Adrenal gland (tissue), 12 donors: ENCODE measurements around the gene TTC33. TPM values are rescaled to one million over a fixed set of nuclear protein-coding genes. Genes with fewer than 3 reads are reported as not detected.
"Not testable (repeated sequence)": the region's sequence is repeated elsewhere in the genome, so short reads cannot be mapped to it uniquely, and the experiment has no call there.

Source experiments
- DNase-seq, 7 donors: peaks; one replicate each; pipeline ENCODE4 v3.0.0-alpha.2; 2019 to 2020
- H3K27ac ChIP-seq, 5 donors: fragments of 200-600 bp; sonication (generic) in 4 of 5; 1 replicate in 3 of 5; 2 replicates in 2 of 5; pipeline versions ENCODE4 v1.5.1 to v1.8.0; 2016 to 2020; ENCODE audit warnings: mild to moderate bottlenecking in 1 of 5
- H3K27me3 ChIP-seq: fragments of 200-600 bp; 2 replicates; pipeline ENCODE4 v1.8.0; 2021
- H3K36me3 ChIP-seq, 2 donors: fragments of 200-600 bp; replicated peaks in 1 of 2; 1 replicate in 1 of 2; 2 replicates in 1 of 2; pipeline versions ENCODE4 v1.5.1 to v1.8.0; 2018 to 2022
- H3K4me1 ChIP-seq, 2 donors: fragments of 200-600 bp; replicated peaks in 1 of 2; 1 replicate in 1 of 2; 2 replicates in 1 of 2; pipeline versions ENCODE4 v1.5.1 to v1.8.0; 2018 to 2021
- H3K4me3 ChIP-seq, 4 donors: fragments of 200-600 bp; sonication (generic) in 3 of 4; one replicate each; pipeline ENCODE4 v1.5.1; 2016 to 2018
- H3K9me3 ChIP-seq, 3 donors: fragments of 200-600 bp; sonication (generic) in 1 of 3; replicated peaks in 1 of 3; 1 replicate in 2 of 3; 2 replicates in 1 of 3; pipeline versions ENCODE4 v1.5.1 to v1.8.0; 2016 to 2021
- CTCF ChIP-seq, 6 experiments: fragments of 450-650 bp in 4 of 6; fragments of 200-600 bp in 2 of 6; sonication (generic) in 1 of 6; IDR thresholded peaks; 1 replicate in 5 of 6; 2 replicates in 1 of 6; pipeline versions ENCODE4 v1.5.1 to v1.8.0; 2016 to 2021; ENCODE audit warnings: antibody characterized with exemption in 6 of 6, mild to moderate bottlenecking in 2 of 6, moderate library complexity in 1 of 6
- POLR2A ChIP-seq, 2 donors: fragments of 450-650 bp; IDR thresholded peaks; one replicate each; pipeline ENCODE4 v1.6.1; 2017; ENCODE audit warnings: antibody characterized with exemption in 2 of 2, mild to moderate bottlenecking in 2 of 2, moderate library complexity in 1 of 2
- WGBS, 4 donors: extraction: QIAGEN DNeasy Blood & Tissue Kit in 2 of 4; methylation state at CpG; one replicate each; pipeline versions ENCODE4 v1.1.5 to v1.1.7; 2013 to 2017; 5-methylcytosine and 5-hydroxymethylcytosine counted together
- intact Hi-C, 2 donors: fragments of 100-400 bp; cut with DNase I; formaldehyde crosslinking; loops; one replicate each; pipeline versions ENCODE4 v1.14.1 to v1.15.0; 2022 to 2023
- polyA plus RNA-seq, 3 donors: library from polyadenylated mRNA; stranded (reverse); fragments of 200-250 nt in 2 of 3; fragments of 350-450 nt in 1 of 3; fragmentation: Illumina TruSeq in 1 of 3; extraction: RNeasy Lipid Tissue Mini Kit (QIAGEN cat#74804) in 1 of 3; gene quantifications; one replicate each; pipeline ENCODE4 v1.2.3, GENCODE V29; 2013 to 2014
- total RNA-seq, 9 donors: library from RNA; depleted of rRNA in 4 of 9; stranded (reverse); fragments of >200 nt in 4 of 9; fragments of 120-200 nt in 1 of 9; fragmentation: NEBNext Ultra II Directional in 1 of 9; extraction: Animal tissue kit (Norgen Biotek cat#: 25700) in 1 of 9; gene quantifications; one replicate each; pipeline versions ENCODE4 v1.1.0 to v1.2.4, GENCODE V29; 2013 to 2023
- donor health status: healthy with polysubstance abuse.
- donor health status: Bipolar disorder and iron deficiency.
- donor health status: DM: yes; HTN: yes; CAD: no.
- donor health status: DM: no; HTN: no; CAD: no.
- donor health status: DM: no; HTN: no; CAD: no.
- donor health status: DM: yes; HTN: yes; CAD: no.

The TTC33 gene
- total and polyA plus RNA-seq, 12 donors, result 5.8 to 33.5 (median 15.3) TPM

DNA sequence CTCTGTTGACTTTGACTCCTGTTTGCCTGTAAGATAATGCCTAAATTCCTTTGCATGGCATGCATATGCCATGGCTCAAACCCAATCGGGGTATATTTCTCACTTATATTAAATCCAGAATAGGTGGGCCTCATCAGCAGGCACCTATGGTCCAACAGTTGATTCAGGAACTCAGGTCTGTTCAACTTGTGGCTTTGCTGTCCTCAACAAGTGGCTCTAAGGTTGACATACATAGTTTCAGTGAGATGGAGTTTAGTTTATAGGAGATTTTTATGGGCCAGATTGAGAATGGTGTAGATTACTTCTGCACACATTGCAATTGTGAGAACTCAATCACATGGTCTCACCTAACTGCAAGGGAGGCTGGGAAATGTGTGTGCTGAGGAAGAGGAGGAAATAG is 107.6 kb downstream of the TTC33 start:
- no peaks in the 10 kb centered on the region for H3K36me3 ChIP-seq
- no peak overlapping the region for H3K27ac ChIP-seq
- H3K27me3 ChIP-seq, result no peaks in the 10 kb centered on the region
- TF ChIP-seq CTCF (IDR thresholded peaks at IDR 0.05) (no peak), POLR2A (IDR thresholded peaks at IDR 0.05) (no peak)
- no peaks in the 10 kb centered on the region for H3K4me1 ChIP-seq
- intact Hi-C loops, result no loop called here
- no peaks in the 10 kb centered on the region for H3K9me3 ChIP-seq
- WGBS, 4 donors, result 61 to 86% (median 71%) methylated on average over 1 of the region's 1 CpG
- H3K4me3 ChIP-seq, result no peak overlapping the region
- DNase-seq, result no peak

GRCh38 chr5:40646266-40646665 is 109.5 kb downstream of the TTC33 start:
- Histone ChIP-seq H3K27ac (no peak overlapping the region), H3K36me3 (no peaks in the 10 kb centered on the region), H3K4me1 (no peaks in the 10 kb centered on the region), H3K9me3 (no peaks in the 10 kb centered on the region), H3K27me3 (no peaks in the 10 kb centered on the region), H3K4me3 (no peak overlapping the region)
- intact Hi-C loops, result no loop called here
- WGBS, 4 donors, result 32 to 44% (median 42%) methylated on average over 3 of the region's 3 CpGs
- no peak for DNase-seq
- TF ChIP-seq POLR2A (IDR thresholded peaks at IDR 0.05) (no peak), CTCF (IDR thresholded peaks at IDR 0.05) (no peak)

GRCh38 chr5:40639531-40639930 is 116.2 kb downstream of the TTC33 start:
- H3K4me1 ChIP-seq, H3K27ac ChIP-seq, H3K36me3 ChIP-seq, H3K27me3 ChIP-seq, H3K9me3 ChIP-seq, H3K4me3 ChIP-seq, intact Hi-C loops, DNase-seq: not testable (repeated sequence)
- WGBS, 4 donors, result 71 to 90% (median 78%) methylated on average over 1 of the region's 1 CpG

GRCh38 chr5:40634593-40634992 is 121.2 kb downstream of the TTC33 start:
- intact Hi-C loops, result no loop called here
- Histone ChIP-seq H3K4me1 (no peaks in the 10 kb centered on the region), H3K36me3 (no peaks in the 10 kb centered on the region), H3K27me3 (no peaks in the 10 kb centered on the region), H3K9me3 (no peaks in the 10 kb centered on the region), H3K27ac (no peak overlapping the region), H3K4me3 (no peak overlapping the region)
- DNase-seq, result no peak
- WGBS, 4 donors, result 68 to 76% (median 75%) methylated on average over 7 of the region's 7 CpGs
- no peak for TF ChIP-seq POLR2A (IDR thresholded peaks at IDR 0.05)
- TF ChIP-seq CTCF (IDR thresholded peaks at IDR 0.05), result no peak

GRCh38 chr5:40634154-40634553 is 121.6 kb downstream of the TTC33 start:
- Histone ChIP-seq H3K9me3 (no peaks in the 10 kb centered on the region), H3K4me3 (no peak overlapping the region), H3K4me1 (no peaks in the 10 kb centered on the region), H3K36me3 (no peaks in the 10 kb centered on the region), H3K27me3 (no peaks in the 10 kb centered on the region), H3K27ac (no peak overlapping the region)
- TF ChIP-seq CTCF (IDR thresholded peaks at IDR 0.05) (no peak), POLR2A (IDR thresholded peaks at IDR 0.05) (no peak)
- 55 to 87% (median 67%) methylated on average over 2 to 3 of the region's 3 CpGs for WGBS, 4 donors
- DNase-seq, result no peak
- intact Hi-C loops, result no loop called here
